ENCODE measurements around the gene OSBPL5.
"Not testable (repeated sequence)": the region's sequence is repeated elsewhere in the genome, so short reads cannot be mapped to it uniquely, and the experiment has no call there.

The OSBPL5 gene

DNA sequence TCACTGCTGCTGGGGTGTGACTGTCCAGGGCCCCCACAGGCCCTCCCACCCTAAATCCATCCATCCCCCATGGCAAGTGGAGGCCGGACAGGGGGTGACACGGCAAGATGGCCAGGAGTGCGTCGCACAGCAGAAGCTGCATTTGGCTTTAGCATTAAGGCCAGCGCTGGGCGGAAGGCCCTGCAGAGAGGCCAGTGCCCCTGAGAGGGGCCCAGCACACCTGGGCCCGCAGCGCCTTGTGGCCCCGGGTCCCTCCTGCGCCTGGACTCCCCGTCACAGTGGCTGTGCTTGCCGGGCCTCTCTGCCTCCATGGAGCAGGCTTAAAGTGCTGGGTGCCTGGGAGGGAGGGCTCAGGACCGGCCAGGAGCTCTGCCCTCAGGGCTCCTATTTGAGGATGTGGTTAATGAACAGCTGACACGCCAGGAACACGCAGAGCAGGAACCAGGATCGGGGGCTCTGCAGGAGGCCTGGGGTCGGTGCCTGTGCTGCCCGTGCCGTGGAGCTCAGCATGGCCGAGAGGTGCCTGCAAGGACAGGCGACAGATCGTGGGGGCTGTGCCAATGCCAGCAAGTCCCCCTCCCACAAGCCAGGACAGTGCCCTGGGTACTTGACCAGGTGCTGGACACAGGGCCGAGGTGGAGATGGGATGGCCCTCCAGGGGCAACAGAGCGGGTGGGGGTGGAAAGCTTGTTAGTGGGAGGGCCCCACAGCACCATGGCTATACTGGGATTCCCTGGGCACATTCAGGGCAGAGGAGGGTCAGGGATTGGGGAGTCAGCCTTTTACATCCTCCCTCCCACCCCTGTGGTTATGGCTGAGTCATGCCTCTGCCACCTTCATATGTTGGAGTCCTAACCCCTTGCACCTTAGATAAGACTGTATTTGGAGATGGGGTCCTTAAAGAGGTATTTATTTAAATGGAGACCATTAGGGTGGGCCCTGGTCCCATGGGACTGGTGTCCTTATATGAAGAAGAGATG lies 77.0 kb downstream of the OSBPL5 start:
- DNase-seq (ENCODE audit: low read depth in 2 of 2, low spot score in 1 of 2), result no peak

- DNase-seq (ENCODE audit: low read depth in 2 of 2, low spot score in 1 of 2), result no peak
Measured at GRCh38 chr11:3087373-3087772, 77.7 kb downstream of the OSBPL5 start.

GRCh38 chr11:3086671-3087150 lies 78.4 kb downstream of the OSBPL5 start:
- DNase-seq (ENCODE audit: low read depth in 2 of 2, low spot score in 1 of 2), result no peak

DNA sequence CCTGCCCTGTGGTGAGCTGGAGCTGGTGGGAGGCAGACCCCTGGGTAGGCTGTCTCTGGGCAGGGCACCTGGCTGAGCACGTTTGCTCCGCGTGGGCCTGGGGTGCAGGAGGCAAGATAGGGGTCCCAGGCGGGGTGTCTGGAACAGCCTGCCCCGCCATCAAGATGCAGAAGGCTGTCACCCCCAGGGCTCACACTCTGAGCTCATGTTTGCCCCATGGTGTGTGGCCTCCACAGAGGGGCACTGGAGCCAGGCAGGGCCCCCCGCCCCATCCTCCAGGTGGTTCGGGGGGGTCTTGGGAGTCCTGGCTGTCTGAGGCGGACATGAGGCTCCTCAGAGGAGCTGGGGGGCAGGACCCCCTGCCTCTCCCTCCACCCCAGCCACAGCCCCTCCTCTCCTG lies 79.0 kb downstream of the OSBPL5 start:
- DNase-seq (ENCODE audit: low read depth in 2 of 2, low spot score in 1 of 2), result no peak

DNA sequence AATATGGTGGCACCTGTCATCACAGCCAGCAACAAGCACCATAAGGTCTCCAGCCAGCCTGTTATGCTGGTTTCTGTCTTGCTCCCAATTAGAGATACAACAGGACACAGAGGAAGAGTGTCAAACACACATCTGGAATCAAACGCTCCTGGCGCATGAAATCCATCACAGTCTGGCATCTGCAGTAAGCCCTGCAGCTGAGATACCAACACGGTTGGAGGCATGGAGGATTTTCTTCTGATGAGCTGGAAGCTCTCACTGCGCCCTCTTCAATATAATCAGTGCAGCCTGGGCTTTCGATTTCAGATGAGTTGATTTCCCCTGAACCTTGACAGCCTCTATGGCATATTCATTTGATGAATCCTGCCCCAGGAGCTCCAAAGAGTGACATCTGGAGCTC lies 80.1 kb downstream of the OSBPL5 start:
- no peak for DNase-seq (ENCODE audit: low read depth in 2 of 2, low spot score in 1 of 2)

DNA sequence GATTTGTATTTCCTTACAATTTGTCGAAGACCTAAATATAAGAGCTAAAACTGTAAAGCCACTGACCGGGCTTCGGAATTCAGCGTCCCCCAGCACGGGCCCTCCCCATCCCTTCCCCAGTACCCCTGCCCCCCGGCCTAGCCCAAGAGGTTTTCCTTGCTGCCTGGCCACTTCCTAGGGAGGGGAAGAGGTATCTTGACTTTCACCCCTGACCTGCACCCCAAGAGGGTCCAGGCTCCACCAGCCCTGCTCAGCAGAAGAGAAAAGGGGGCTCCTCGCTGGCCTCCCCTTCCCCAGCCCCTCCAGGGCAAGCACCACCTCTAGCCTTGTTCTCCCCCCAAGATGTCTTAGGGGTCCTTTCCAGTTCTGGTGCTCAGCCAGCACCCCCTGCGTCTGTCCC lies 81.8 kb downstream of the OSBPL5 start:
- DNase-seq (ENCODE audit: low read depth in 2 of 2, low spot score in 1 of 2), result no peak

- DNase-seq (ENCODE audit: low read depth in 2 of 2, low spot score in 1 of 2), result no peak
Measured at GRCh38 chr11:3081386-3081751, 83.7 kb downstream of the OSBPL5 start.

DNA sequence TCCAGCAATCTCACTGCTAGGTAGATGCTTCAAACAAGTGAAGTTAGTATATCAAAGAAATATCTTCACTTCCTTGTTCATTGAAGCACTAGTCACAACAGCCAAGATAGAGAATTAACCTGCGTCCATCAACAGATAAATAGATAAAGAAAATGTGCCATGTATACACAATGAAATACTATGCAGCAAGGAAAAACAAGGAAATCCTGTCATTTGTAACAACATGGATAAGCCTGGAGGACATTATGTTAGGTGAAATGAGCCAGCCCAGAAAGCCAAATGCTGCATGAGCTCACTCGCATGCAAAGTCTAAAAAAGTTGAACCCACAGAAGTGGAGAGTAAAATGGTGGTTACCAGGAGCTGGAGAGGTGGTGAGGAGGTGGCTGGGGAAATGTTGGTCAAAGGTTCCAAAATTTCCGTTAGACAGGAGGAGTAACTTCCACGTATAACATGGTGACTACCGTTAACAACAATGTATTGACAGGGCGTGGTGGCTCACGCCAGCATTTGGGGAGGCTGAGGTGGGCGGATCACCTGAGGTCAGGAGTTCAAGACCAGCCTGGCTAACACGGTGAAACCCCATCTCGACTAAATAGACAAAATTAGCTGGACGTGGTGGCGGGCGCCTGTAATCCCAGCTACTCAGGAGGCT lies 84.3 kb downstream of the OSBPL5 start:
- DNase-seq (ENCODE audit: low read depth in 2 of 2, low spot score in 1 of 2), result no peak

DNA sequence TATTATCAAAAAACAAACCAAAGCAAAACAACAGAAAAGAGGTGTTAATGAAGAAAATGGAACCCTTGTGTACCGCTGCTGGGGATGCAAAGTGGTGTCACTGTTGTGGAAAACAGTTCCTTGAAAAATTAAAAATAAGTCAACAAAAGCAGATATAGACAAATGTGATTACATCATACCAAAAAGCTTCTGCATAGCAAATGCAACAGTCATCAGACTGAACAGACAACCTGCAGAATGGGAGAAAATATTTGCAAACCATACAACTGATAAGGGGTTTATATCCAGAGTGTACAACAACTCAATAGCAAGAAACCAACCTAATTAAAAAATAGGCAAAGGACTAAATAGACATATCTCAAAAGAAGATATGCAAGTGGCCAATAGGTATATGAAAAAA lies 85.0 kb downstream of the OSBPL5 start:
- no peak for DNase-seq (ENCODE audit: low read depth in 2 of 2, low spot score in 1 of 2)

GRCh38 chr11:3077846-3078440 lies 87.2 kb downstream of the OSBPL5 start:
- no peak for DNase-seq (ENCODE audit: low read depth in 2 of 2, low spot score in 1 of 2)

DNA sequence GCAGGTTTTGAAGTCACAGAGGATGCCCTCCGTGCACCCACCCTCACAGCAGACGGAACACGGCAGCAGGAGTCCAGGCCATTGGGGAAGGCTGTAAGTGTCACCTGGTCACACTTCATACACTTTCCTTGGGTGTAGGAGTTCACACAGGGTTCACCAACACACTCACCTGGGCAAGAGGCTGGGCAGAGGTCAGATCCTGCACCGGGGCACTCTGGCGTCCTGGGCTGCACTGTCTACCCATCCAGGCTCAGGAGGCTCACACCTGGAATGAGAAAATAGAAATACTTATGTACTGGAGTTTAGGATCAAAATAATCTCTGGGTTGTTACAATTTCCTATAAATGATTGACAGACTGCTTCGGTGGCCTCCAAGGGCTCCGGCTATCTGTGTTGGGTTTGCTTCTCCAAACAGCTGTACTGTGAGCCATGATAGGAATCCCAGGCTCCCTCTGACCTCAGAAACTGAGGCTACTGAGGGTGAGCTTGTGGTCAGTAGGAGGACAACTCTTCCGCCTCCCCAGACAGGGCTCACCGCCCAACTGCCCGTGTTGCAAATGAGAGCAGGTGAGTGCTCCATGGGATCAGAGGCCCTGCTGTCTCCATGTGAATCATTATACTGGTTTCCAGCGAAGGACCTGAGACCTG lies 87.8 kb downstream of the OSBPL5 start:
- no peak for DNase-seq (ENCODE audit: low read depth in 2 of 2, low spot score in 1 of 2)

GRCh38 chr11:3074912-3075589 lies 90.1 kb downstream of the OSBPL5 start:
- DNase-seq (ENCODE audit: low read depth in 2 of 2, low spot score in 1 of 2), result no peak

GRCh38 chr11:3073029-3073435 lies 92.1 kb downstream of the OSBPL5 start:
- no peak for DNase-seq (ENCODE audit: low read depth in 2 of 2, low spot score in 1 of 2)

DNA sequence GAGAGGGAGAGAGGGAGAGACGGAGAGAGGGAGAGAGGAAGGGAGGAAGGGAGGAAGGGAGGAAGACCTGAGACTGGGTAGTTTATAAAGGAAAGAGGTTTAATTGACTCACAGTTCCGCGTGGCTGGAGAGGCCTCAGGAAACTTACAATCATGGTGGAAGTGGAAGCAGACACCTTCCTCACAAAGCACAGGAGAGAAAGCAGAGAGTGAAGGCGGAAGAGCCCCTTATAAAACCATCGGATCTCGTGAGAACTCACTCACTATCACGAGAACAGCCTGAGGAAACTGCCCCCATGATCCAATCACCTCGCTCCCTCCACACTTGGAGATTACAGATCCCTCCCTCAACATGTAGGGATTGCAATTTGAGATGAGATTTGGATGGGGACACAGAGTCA lies 95.7 kb downstream of the OSBPL5 start:
- DNase-seq (ENCODE audit: low read depth in 2 of 2, low spot score in 1 of 2), result no peak

DNA sequence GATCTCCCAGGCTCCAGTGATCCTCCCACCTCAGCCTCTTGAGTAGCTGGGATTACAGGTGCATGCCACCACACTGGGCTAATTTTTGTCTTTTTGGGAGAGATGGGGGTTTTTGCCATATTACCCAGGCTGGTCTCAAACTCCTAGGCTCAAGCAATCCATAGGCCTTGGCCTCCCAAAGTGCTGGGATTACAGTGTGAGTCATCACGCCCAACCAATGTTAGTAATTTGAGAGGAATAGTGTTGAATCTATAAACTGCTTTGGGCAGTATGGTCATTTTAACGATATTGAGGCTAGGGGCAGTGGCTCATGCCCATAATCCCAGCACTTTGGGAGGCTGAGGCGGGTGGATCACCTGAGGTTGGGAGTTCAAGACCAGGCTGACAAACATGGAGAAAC lies 98.8 kb downstream of the OSBPL5 start:
- DNase-seq (ENCODE audit: low read depth in 2 of 2, low spot score in 1 of 2), result not testable (repeated sequence)

DNA sequence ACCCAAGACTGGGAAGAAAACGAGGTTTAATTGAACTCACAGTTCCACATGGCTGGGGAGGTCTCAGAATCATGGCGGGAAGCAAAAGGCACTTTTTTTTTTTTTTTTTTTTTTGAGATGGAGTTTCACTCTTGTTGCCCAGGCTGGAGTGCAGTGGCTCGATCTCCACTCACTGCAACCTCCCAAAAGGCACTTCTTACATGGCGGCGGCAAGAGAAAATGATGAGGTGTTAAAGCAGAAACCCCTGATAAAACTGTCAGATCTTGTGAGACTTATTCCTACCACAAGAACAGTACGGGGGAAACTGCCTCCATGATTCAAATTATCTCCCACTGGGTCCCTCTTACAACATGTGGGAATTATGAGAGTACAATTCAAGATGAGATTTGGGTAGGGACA lies 100.4 kb downstream of the OSBPL5 start:
- DNase-seq (ENCODE audit: low read depth in 2 of 2, low spot score in 1 of 2), result not testable (repeated sequence)

DNA sequence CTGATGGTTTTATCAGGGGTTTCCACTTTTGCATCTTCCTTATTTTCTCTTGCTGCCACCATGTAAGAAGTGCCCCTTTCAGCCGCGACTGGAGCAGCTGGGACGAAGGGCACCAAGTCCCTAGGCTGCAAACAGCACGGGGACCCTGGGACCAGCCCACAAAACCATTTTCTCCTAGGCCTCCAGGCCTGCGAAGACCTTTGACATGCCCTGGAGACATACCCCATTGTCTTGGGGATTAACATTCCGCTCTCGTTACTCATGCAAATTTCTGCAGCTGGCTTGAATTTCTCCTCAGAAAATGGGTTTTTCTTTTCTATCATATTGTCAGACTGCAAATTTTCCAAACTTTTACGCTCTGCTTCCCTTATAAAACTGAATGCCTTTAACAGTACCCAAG lies 101.2 kb downstream of the OSBPL5 start:
- DNase-seq (ENCODE audit: low read depth in 2 of 2, low spot score in 1 of 2), result not testable (repeated sequence)

- DNase-seq (ENCODE audit: low read depth in 2 of 2, low spot score in 1 of 2), result not testable (repeated sequence)
Measured at GRCh38 chr11:3063432-3063831, 101.7 kb downstream of the OSBPL5 start.

GRCh38 chr11:3060436-3061025 lies 104.6 kb downstream of the OSBPL5 start:
- no peak for DNase-seq (ENCODE audit: low read depth in 2 of 2, low spot score in 1 of 2)

Measured in stimulated activated CD8-positive, alpha-beta memory T cell treated with anti-CD3 and anti-CD28 coated beads, Interleukin-4, amount 100 ng/mL, for 1 hour (primary cell).